HG03196 (cell line): Measurements from ENCODE around the gene FOSB.

Source experiments
- ATAC-seq: cut with Tn5 transposase; IDR thresholded peaks from one replicate; pipeline ENCODE4 v1.9.1; 2021; ENCODE audit not compliant: unreplicated experiment

Gene FOSB

GRCh38 chr19:45442408-45442777, 25.4 kb upstream of the FOSB start:
- ATAC-seq: no peak

- no peak for ATAC-seq
These were observed 24.9 kb upstream of the FOSB start for GRCh38 chr19:45442778-45443461.

- ATAC-seq: peak; percentile 26
These were observed 24.1 kb upstream of the FOSB start for GRCh38 chr19:45443462-45444317.

DNA sequence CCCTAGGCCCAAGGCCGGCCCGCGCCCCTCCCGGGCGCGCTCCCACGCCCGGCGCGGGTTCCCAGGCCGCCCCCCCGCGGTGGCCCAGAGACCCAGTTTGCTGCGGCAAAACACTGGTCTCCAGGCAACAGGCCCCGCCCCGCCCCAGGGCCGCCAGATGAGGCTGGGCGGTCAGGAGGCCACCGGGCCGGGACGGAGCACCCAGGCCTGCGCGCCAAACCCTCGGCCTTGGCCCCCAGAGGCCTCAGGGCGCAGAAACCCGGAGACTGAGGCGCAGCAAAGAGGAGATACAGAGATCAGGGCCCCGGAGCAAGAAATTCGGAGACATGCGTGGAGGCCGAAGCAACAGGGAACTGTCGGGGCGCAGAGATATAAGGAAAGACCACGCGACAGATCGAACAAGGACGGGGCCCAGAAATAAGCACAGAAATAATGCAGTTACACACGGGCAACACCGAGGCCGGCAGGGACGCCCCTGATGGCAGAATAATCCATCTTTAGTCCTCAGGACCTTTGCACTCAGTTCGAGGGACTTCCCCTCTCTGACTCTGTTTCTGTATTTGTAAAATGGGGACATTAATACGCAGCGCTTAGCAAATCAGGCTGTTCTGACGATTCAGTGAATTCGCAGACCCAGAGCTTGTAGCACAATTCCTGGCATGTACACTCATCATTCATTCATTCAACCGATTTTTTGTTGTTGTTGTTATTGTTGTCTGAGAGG, 23.3 kb upstream of the FOSB start:
- peak; percentile 45 for ATAC-seq

DNA sequence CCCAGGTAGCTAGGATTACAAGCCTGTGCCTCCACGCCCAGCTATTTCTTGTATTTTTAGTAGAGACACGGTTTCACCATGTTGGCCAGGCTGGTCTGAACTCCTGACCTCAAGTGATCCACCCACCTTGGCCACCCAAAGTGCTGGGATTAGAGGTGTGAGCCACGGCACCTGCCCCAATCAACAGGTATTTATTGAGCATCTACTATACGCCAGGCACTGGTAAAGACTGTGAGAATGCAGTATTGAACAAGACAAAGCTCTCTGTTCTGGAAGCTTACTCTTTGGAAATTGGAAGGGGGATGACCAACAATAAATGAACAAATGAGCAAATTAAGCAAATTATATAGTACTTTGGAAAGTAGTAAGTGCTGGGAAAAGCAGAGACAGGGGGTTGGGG, 22.7 kb upstream of the FOSB start:
- no peak for ATAC-seq

- no peak for ATAC-seq
These were observed 21.5 kb upstream of the FOSB start for GRCh38 chr19:45446295-45446694.

DNA sequence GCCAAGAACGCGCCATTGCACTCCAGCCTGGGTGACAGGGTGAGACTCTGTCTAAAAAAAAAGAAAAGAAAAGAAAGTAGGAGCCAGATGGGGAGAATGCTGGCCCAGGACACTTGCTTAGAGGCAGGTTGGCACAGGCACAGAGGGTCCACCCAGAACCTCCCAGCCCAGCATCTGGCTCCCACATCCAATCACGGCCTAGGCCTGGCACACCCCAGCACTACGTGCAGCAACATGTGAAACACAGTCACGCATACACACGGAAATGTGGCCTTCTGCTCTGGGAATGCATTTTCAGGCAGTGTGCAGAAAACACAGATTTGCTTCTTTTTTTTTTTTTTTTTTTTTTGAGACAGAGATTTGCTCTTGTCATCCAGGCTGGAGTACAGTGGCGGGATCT, 20.9 kb upstream of the FOSB start:
- ATAC-seq: no peak

DNA sequence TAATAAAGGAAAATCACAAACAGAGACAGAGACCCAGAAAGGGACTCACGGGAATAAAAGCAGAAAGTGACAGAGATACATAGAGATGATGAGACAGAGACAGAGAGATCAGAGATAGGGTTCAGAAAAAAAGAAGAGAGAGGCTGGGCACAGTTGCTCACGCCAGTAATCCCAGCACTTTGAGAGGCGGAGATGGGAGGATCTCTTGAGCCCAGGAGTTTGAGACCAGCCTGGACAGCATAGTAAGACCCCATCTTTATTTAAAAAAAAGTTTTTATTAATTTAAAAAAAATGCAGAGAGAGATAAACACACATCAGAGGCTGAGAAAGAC, 19.4 kb upstream of the FOSB start:
- ATAC-seq: no peak

DNA sequence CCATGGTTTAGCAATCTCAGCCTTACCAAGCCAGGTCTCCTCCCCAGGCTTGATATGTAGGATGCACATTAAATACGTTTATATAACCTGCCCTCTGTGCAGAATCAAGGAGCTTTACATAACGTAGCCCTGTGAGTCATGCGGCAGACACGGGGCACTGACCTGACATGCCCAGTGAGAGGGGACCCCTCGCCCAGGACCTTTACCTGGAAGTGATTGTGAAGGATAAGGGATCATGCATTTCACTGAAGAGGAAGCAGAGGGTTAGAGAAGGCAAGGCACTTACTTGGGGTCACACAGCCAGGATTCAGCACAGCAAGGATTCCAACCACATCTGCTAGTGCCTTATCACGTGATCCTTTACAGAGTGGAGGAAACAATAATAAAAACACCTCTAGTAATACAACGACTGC, 18.9 kb upstream of the FOSB start:
- ATAC-seq: no peak

DNA sequence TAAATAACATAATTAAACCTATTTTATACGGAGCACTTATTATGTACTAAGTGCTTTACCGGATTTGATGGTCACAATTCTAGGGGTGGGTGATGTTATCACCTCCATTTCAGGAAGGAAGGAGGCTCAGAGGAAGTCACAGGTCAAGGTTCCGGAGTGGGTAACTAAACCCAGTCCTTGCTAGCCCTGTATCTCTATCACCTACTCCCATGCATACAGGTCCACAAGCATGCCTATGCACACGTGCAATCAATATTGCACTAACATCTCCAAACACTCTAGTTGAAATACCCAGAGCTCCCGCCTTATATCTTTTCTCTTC, 17.8 kb upstream of the FOSB start:
- ATAC-seq: no peak

GRCh38 chr19:45451131-45451849, 16.5 kb upstream of the FOSB start:
- no peak for ATAC-seq

GRCh38 chr19:45451850-45452387, 15.9 kb upstream of the FOSB start:
- ATAC-seq: no peak

- ATAC-seq: peak; percentile 48
These were observed 11.9 kb upstream of the FOSB start for GRCh38 chr19:45455707-45456499.

GRCh38 chr19:45456500-45456815, 11.3 kb upstream of the FOSB start:
- ATAC-seq: no peak

- ATAC-seq: no peak
These were observed 10.0 kb upstream of the FOSB start for GRCh38 chr19:45457776-45458175.

GRCh38 chr19:45460807-45461347, 6.9 kb upstream of the FOSB start:
- no peak for ATAC-seq

DNA sequence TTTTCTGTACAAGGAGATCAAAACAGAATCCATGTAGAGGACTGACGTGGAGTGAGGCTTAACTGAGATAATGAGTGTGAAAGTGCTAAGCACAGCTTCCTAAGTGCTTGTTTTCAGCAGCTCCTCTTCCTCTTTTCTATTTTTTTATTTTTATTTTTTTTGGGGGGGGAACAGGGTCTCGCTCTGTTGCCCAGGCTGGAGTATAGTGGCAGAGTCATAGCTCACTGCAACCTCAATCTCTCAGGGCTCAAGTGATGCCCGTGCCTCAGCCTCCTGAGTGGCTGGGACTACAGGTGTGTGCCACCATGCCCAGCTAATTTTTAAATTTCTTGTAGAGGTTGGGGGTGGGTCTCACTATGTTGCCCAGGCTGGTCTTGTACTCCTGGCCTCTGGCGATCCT, 5.6 kb upstream of the FOSB start:
- ATAC-seq: no peak

DNA sequence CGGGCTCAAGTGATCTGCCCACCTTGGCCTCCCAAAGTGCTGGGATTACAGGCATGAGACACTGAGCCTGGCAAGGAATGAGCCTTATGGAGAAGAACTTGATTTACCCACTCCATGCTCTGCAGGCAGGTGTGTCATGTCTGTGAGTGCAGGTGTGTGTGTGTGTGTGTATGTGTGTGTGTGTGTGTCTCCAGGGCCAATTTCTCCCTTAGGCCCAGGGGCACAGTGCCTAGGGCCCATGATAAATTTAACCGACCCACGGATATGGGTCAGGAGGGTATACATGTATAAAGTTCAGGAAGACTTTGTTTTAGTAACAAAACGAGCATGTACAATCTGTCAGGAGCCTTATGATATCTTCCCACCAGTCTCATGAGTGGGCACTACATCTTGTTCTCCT, 4.6 kb upstream of the FOSB start:
- ATAC-seq: no peak

GRCh38 chr19:45464274-45464673, 3.5 kb upstream of the FOSB start:
- no peak for ATAC-seq

GRCh38 chr19:45464852-45465441, 2.8 kb upstream of the FOSB start:
- ATAC-seq: no peak
